Myometrial cell (primary cell): ENCODE results near the gene ITGA8. TPM values are rescaled to one million over a fixed set of nuclear protein-coding genes. Genes with fewer than 3 reads are reported as not detected.

Experiments used
- total RNA-seq: library from RNA; depleted of rRNA; stranded (reverse); fragments of >200 nt; gene quantifications from 2 replicates; pipeline ENCODE4 v1.2.3, GENCODE V29; 2015

ITGA8 gene
- total RNA-seq: not detected in 2 replicates

GRCh38 chr10:15719899-15720634 is at the start of gene ITGA8:
Gene ITGA8 (minus strand): TSS chr10:15719922. CDS start chr10:15719771, 151 bp downstream.

Other genes with a start within 250 kb of the ITGA8 start
- 31.0 and 31.1 TPM in 2 replicates for gene MINDY3, start 140.6 kb upstream of the ITGA8 start, total RNA-seq